Peyer's patch (tissue), 4 donors: ENCODE results near the gene NOS1AP. TPM values are rescaled to one million over a fixed set of nuclear protein-coding genes. Genes with fewer than 3 reads are reported as not detected.

Experiments
- DNase-seq, 3 donors: peaks; one replicate each; pipeline ENCODE4 v3.0.0-alpha.2; 2017 to 2019
- H3K27ac ChIP-seq, 4 donors: fragments of 200-600 bp; sonication (generic); one replicate each; pipeline ENCODE4 v1.5.1; 2016 to 2019
- H3K27me3 ChIP-seq, 2 donors: fragments of 200-600 bp; sonication (generic); one replicate each; pipeline ENCODE4 v1.5.1; 2019
- H3K36me3 ChIP-seq, 3 donors: fragments of 200-600 bp; sonication (generic); one replicate each; pipeline ENCODE4 v1.5.1; 2016 to 2019
- H3K4me1 ChIP-seq, 4 donors: fragments of 200-600 bp; sonication (generic); one replicate each; pipeline ENCODE4 v1.5.1; 2016 to 2019
- H3K4me3 ChIP-seq, 4 donors: fragments of 200-600 bp; sonication (generic); 1 replicate in 3 of 4; 2 replicates in 1 of 4; pipeline ENCODE4 v1.5.1; 2016 to 2019; ENCODE audit warnings: mild to moderate bottlenecking in 1 of 4
- H3K9me3 ChIP-seq, 4 donors: fragments of 200-600 bp; sonication (generic); one replicate each; pipeline ENCODE4 v1.5.1; 2016 to 2019; ENCODE audit warnings: mild to moderate bottlenecking in 1 of 4
- CTCF ChIP-seq, 6 experiments: fragments of 450-650 bp in 4 of 6; fragments of 200-600 bp in 2 of 6; sonication (generic) in 1 of 6; IDR thresholded peaks; one replicate each; pipeline ENCODE4 v1.5.1; 2017 to 2019; ENCODE audit warnings: antibody characterized with exemption in 6 of 6, mild to moderate bottlenecking in 3 of 6, moderate library complexity in 1 of 6
- POLR2A ChIP-seq, 2 donors: fragments of 450-650 bp; IDR thresholded peaks; one replicate each; pipeline ENCODE4 v1.5.1; 2017; ENCODE audit warnings: antibody characterized with exemption in 2 of 2, mild to moderate bottlenecking in 2 of 2, moderate library complexity in 2 of 2
- total RNA-seq, 4 donors: library from RNA; depleted of rRNA; stranded (reverse); fragments of >200 nt; gene quantifications; one replicate each; pipeline ENCODE4 v1.1.0, GENCODE V29; 2016

The NOS1AP gene
- total RNA-seq, 4 donors from 2014 or later: 6.3 to 18.5 (median 11.9) TPM

GRCh38 chr1:162204823-162205155 is 135.3 kb downstream of the NOS1AP start:
- peaks cover 0 to 7% (median 0%) of the 10 kb centered on the region in 4 donors for H3K4me1 ChIP-seq
- H3K27ac ChIP-seq: no peak overlapping the region
- TF ChIP-seq POLR2A (IDR thresholded peaks at IDR 0.05) (no peak), CTCF (IDR thresholded peaks at IDR 0.05) (no peak)
- no peak overlapping the region for H3K4me3 ChIP-seq
- H3K27me3 ChIP-seq: no peaks in the 10 kb centered on the region
- no peaks in the 10 kb centered on the region for H3K36me3 ChIP-seq
- H3K9me3 ChIP-seq: no peaks in the 10 kb centered on the region
- no peak for DNase-seq

GRCh38 chr1:162206300-162206699 is 136.8 kb downstream of the NOS1AP start:
- Histone ChIP-seq H3K4me3 (no peak overlapping the region), H3K27ac (no peak overlapping the region), H3K9me3 (no peaks in the 10 kb centered on the region), H3K4me1 (peaks cover 0 to 7% (median 0%) of the 10 kb centered on the region in 4 donors), H3K27me3 (no peaks in the 10 kb centered on the region), H3K36me3 (no peaks in the 10 kb centered on the region)
- TF ChIP-seq CTCF (IDR thresholded peaks at IDR 0.05): no peak
- TF ChIP-seq POLR2A (IDR thresholded peaks at IDR 0.05): no peak
- DNase-seq: no peak

GRCh38 chr1:162206749-162207635 is 137.5 kb downstream of the NOS1AP start:
- Histone ChIP-seq H3K27ac (peak overlapping the region in 1 of 4 donors; percentile 28), H3K4me1 (peaks cover 0 to 7% (median 0%) of the 10 kb centered on the region in 4 donors), H3K36me3 (no peaks in the 10 kb centered on the region), H3K27me3 (no peaks in the 10 kb centered on the region), H3K4me3 (no peak overlapping the region), H3K9me3 (no peaks in the 10 kb centered on the region)
- peak in 1 of 3 donors; percentile 58 for DNase-seq
- TF ChIP-seq CTCF (IDR thresholded peaks at IDR 0.05): peak in 3 of 6 experiments; percentile 30 to 40 (median 33)
- TF ChIP-seq POLR2A (IDR thresholded peaks at IDR 0.05): no peak

GRCh38 chr1:162207862-162208261 is 138.4 kb downstream of the NOS1AP start:
- H3K27me3 ChIP-seq: no peaks in the 10 kb centered on the region
- H3K4me1 ChIP-seq: peaks cover 0 to 11% (median 0%) of the 10 kb centered on the region in 4 donors
- H3K36me3 ChIP-seq: no peaks in the 10 kb centered on the region
- H3K27ac ChIP-seq: no peak overlapping the region
- H3K9me3 ChIP-seq: no peaks in the 10 kb centered on the region
- no peak overlapping the region for H3K4me3 ChIP-seq
- TF ChIP-seq CTCF (IDR thresholded peaks at IDR 0.05) (no peak), POLR2A (IDR thresholded peaks at IDR 0.05) (no peak)
- no peak for DNase-seq

- H3K27ac ChIP-seq: no peak overlapping the region
Measured at GRCh38 chr1:162210196-162210595, 140.7 kb downstream of the NOS1AP start.

GRCh38 chr1:162212713-162213112 is 143.2 kb downstream of the NOS1AP start:
- Histone ChIP-seq H3K36me3 (no peaks in the 10 kb centered on the region), H3K27me3 (no peaks in the 10 kb centered on the region), H3K4me3 (no peak overlapping the region), H3K27ac (peak overlapping the region in 2 of 4 donors; percentile 14 to 32), H3K9me3 (no peaks in the 10 kb centered on the region), H3K4me1 (peaks cover 0 to 23% (median 0%) of the 10 kb centered on the region in 4 donors)
- peak in 2 of 3 donors; percentile 61 to 67 for DNase-seq
- TF ChIP-seq POLR2A (IDR thresholded peaks at IDR 0.05): no peak
- TF ChIP-seq CTCF (IDR thresholded peaks at IDR 0.05): no peak

More at GRCh38 chr1:162210196-162210595, 140.7 kb downstream of the NOS1AP start:
- Histone ChIP-seq H3K4me1 (peaks cover 0 to 22% (median 0%) of the 10 kb centered on the region in 4 donors), H3K4me3 (no peak overlapping the region), H3K9me3 (no peaks in the 10 kb centered on the region), H3K27me3 (no peaks in the 10 kb centered on the region), H3K36me3 (no peaks in the 10 kb centered on the region)
- no peak for TF ChIP-seq POLR2A (IDR thresholded peaks at IDR 0.05)
- DNase-seq: no peak
